Bronchus fibroblast of lung (primary cell): ENCODE data around the gene MPHOSPH9. TPM values are rescaled to one million over a fixed set of nuclear protein-coding genes. Genes with fewer than 3 reads are reported as not detected.

ENCODE experiments used
- total RNA-seq: library from RNA; depleted of rRNA; stranded (reverse); fragments of >200 nt; gene quantifications from 2 replicates; pipeline ENCODE4 v1.2.3, GENCODE V29; 2015

MPHOSPH9 gene, protein sequence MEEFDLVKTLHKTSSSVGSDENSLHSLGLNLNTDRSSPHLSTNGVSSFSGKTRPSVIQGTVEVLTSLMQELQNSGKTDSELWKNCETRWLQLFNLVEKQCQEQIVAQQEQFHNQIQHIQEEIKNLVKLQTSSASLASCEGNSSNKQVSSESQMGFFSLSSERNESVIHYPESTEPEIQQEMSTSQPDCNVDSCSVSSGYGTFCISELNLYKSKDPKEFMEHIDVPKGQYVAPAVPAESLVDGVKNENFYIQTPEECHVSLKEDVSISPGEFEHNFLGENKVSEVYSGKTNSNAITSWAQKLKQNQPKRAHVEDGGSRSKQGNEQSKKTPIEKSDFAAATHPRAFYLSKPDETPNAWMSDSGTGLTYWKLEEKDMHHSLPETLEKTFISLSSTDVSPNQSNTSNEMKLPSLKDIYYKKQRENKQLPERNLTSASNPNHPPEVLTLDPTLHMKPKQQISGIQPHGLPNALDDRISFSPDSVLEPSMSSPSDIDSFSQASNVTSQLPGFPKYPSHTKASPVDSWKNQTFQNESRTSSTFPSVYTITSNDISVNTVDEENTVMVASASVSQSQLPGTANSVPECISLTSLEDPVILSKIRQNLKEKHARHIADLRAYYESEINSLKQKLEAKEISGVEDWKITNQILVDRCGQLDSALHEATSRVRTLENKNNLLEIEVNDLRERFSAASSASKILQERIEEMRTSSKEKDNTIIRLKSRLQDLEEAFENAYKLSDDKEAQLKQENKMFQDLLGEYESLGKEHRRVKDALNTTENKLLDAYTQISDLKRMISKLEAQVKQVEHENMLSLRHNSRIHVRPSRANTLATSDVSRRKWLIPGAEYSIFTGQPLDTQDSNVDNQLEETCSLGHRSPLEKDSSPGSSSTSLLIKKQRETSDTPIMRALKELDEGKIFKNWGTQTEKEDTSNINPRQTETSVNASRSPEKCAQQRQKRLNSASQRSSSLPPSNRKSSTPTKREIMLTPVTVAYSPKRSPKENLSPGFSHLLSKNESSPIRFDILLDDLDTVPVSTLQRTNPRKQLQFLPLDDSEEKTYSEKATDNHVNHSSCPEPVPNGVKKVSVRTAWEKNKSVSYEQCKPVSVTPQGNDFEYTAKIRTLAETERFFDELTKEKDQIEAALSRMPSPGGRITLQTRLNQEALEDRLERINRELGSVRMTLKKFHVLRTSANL
- 52.3 and 62.4 TPM in 2 replicates for total RNA-seq

DNA sequence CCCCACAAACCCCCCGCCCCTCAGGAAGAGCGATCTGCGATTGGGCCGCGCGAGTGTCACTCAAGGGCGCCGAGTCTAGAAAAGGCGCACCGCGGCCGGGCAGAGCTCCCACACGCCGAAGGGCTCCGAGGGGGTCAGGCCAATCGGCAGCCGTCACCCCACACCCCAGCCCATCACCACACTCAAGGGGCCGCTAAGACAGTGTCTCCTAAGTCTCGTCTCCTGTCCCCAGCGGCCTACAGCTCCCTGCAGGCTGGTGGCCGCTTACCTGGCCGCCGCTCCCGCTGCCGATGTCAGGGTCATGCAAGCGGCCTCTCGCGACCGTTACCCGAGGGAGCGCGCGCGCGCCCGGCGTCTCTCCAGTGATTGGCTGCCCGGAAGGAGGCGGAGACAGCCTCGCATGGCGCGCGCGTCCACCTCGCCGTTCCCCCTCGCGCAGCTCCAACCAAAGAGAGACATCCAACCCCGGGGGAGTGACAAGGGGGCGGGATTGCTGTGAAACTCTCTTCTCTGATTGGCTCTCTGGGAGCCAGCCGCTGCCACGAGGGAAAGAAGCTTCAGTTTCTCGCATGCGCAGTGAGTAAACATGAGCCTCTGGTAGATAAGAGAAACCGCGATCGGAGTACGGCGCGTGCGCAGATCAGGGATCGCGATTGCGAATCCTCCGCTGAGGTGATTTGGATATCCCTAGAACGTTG lies at the start of gene MPHOSPH9, which contains the start of gene MTRFR:
Gene MPHOSPH9, minus strand, starts transcription at position 335 of the 698 bp plus-strand sequence. CDS start 2,777 bp downstream, outside the sequence.
Gene MTRFR, plus strand, starts transcription at position 630 of the 698 bp plus-strand sequence. CDS start 20,239 bp downstream, outside the sequence.

DNA sequence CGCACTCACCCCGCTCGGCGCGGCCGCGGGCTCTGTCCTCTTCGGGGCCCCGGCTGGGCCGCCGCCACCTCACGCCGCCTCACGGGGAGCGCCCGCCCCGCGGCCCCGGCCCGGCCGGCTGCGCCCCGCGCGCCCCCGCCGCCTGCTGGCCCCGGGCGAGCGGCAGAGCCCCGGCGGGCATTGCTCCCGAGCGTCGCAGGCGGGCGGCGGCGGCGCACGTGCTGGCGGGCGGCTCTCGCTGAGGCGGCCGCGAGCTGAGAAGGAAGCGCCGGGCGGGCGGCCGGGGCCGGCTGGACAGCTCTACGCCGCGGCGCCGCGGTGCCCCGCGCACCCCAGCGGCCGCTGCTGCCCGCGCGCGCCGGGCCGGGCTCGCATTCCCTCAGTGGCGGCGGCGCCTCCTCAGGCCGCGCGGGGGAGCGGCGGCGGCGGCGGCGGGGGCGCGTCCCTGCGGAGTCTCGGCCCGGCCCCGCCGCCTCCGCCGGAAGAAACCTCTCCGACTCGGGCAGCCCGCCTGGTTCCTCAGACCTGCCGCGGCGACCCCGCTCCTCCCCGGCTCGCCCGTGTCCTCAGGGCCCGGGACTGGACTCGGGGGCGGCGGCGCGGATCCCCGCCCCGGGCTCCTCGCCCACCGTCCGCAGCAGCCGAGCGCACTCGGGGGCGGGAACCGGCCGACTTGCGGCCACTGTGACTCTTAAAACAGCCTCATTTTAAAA lies 82.0 kb downstream of the MPHOSPH9 start, which contains the start of gene PITPNM2:
Gene PITPNM2, minus strand, starts transcription at position 347 of the 713 bp plus-strand sequence. CDS start 116,500 bp downstream, outside the sequence.

Other genes starting within 250 kb of the MPHOSPH9 start
- 5.0 and 5.1 TPM in 2 replicates for gene PITPNM2, start 82.1 kb downstream of the MPHOSPH9 start, total RNA-seq
- gene MTRFR, start 295 bp upstream of the MPHOSPH9 start, total RNA-seq = 13.6 and 14.3 TPM in 2 replicates
- 194 and 211 TPM in 2 replicates for gene CDK2AP1, start 38.7 kb upstream of the MPHOSPH9 start, total RNA-seq
- gene SBNO1, start 131.7 kb upstream of the MPHOSPH9 start, total RNA-seq = 9.7 and 12.9 TPM in 2 replicates
- 44.6 and 51.4 TPM in 2 replicates for gene KMT5A, start 151.0 kb upstream of the MPHOSPH9 start, total RNA-seq
- gene RILPL2, start 203.5 kb upstream of the MPHOSPH9 start, total RNA-seq = 2.2 and 2.4 TPM in 2 replicates
- 12.0 and 16.3 TPM in 2 replicates for gene SNRNP35, start 225.0 kb upstream of the MPHOSPH9 start, total RNA-seq